ENCODE measurements around the gene SNRK.
A peak's percentile ranks its signal among the peaks of the same experiment; 100 is the strongest.

The SNRK gene

DNA sequence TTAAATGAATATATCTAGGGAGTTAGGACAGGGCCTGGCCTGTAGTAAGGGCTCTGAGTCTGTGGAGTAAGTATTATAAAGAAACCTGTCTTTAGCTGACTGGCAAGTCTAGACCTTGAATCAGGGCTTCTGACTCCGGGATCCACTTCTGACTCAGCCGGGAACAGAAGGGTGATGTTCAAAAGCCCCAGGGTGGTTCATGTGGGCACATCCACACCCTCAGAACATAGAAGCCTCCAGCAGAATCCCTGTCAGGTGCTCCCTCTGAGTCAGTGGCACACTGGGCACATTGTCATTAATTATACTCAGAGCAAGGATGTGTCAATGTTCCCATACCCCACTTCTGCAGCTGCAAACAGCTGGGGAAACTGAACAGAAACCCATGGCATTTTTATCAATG is 26.7 kb upstream of the SNRK start:
- Histone ChIP-seq H3K4me3 (ENCODE audit: low read depth in 1 of 2, low read length in 1 of 2) (no peak overlapping the region), H3K27me3 (no peaks in the 10 kb centered on the region), H3K9me3 (no peaks in the 10 kb centered on the region), H3K4me1 (ENCODE audit: control insufficient read depth in 1 of 2, insufficient read depth in 1 of 2, low read depth in 1 of 2, low read length in 1 of 2) (peaks cover 68 to 81% of the 10 kb centered on the region in 2 experiments), H3K36me3 (no peaks in the 10 kb centered on the region), H3K27ac (peak overlapping the region; percentile 97)
- TF ChIP-seq CTCF (IDR thresholded peaks at IDR 0.05): no peak

DNA sequence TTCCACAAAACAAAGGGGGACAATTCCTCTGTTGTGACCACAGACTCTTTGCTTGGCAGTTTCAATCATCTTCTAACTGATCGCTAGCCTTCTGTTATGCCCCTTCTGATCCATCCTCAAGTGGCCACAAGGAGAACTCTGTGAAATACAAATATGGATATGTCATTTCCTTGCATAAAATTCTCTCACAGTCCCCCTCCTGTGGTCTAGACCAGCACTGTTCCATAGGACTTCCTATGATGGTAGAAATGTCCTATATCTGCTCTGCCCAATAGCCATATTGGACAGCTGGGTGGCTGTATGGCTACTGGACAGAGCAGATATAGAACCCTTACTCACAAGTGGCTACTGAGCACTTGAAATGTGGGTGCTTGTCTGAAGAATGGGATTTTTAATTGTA is 25.9 kb upstream of the SNRK start:
- Histone ChIP-seq H3K27ac (peak overlapping the region; percentile 60), H3K4me3 (ENCODE audit: low read depth in 1 of 2, low read length in 1 of 2) (no peak overlapping the region)
- no peak for TF ChIP-seq CTCF (IDR thresholded peaks at IDR 0.05)

DNA sequence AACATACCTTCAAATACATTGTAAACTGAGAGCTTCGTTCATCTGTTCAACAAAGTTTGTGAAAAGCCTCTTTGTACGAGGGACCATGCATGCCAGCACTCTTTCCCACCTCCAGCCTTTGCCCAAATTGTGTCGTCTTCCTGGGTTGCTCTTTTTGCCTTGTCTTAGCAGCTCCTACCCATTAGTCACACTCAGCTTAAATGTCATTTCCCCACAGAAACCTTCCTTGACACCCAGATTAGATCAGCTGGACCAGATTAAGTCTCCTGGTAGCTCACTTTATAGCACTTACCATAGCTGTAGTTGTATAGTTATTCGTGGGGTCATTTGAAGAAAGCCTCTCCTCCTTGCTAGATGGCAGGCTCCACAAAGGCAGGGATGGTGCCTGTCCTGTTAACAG is 24.1 kb upstream of the SNRK start:
- no peak overlapping the region for H3K4me3 ChIP-seq (ENCODE audit: low read depth in 1 of 2, low read length in 1 of 2)
- H3K9me3 ChIP-seq: no peaks in the 10 kb centered on the region
- H3K36me3 ChIP-seq: no peaks in the 10 kb centered on the region
- H3K27me3 ChIP-seq: no peaks in the 10 kb centered on the region
- TF ChIP-seq CTCF (IDR thresholded peaks at IDR 0.05): no peak
- H3K27ac ChIP-seq: peak overlapping the region; percentile 60
- H3K4me1 ChIP-seq (ENCODE audit: control insufficient read depth in 1 of 2, insufficient read depth in 1 of 2, low read depth in 1 of 2, low read length in 1 of 2): peaks cover 45 to 61% of the 10 kb centered on the region in 2 experiments

More for the DNA sequence above, 25.9 kb upstream of the SNRK start:
- H3K27me3 ChIP-seq: no peaks in the 10 kb centered on the region
- H3K36me3 ChIP-seq: no peaks in the 10 kb centered on the region
- no peaks in the 10 kb centered on the region for H3K9me3 ChIP-seq
- H3K4me1 ChIP-seq (ENCODE audit: control insufficient read depth in 1 of 2, insufficient read depth in 1 of 2, low read depth in 1 of 2, low read length in 1 of 2): peaks cover 63 to 79% of the 10 kb centered on the region in 2 experiments

DNA sequence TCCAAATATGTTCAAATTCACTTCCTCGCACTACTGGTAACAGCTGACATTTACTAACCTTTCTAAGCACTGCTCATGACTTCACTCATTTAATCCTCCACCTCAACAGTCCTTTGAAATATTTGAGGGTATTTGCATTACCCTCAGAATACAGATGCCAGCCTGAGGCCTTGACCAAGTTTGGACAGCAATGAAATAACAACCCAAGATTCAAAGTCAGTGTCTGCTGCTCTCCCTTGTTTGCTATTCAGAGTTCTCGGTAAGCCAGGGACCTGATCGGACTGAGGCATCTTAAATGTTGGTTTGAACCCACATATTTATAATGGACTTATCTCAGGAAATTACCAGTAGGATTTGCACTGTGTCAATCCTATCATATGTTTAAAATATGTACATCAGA is 19.9 kb upstream of the SNRK start:
- Histone ChIP-seq H3K4me3 (ENCODE audit: low read depth in 1 of 2, low read length in 1 of 2) (no peak overlapping the region), H3K27ac (no peak overlapping the region), H3K9me3 (no peaks in the 10 kb centered on the region), H3K36me3 (no peaks in the 10 kb centered on the region), H3K27me3 (no peaks in the 10 kb centered on the region), H3K4me1 (ENCODE audit: control insufficient read depth in 1 of 2, insufficient read depth in 1 of 2, low read depth in 1 of 2, low read length in 1 of 2) (peaks cover 16 to 29% of the 10 kb centered on the region in 2 experiments)
- TF ChIP-seq CTCF (IDR thresholded peaks at IDR 0.05): no peak

DNA sequence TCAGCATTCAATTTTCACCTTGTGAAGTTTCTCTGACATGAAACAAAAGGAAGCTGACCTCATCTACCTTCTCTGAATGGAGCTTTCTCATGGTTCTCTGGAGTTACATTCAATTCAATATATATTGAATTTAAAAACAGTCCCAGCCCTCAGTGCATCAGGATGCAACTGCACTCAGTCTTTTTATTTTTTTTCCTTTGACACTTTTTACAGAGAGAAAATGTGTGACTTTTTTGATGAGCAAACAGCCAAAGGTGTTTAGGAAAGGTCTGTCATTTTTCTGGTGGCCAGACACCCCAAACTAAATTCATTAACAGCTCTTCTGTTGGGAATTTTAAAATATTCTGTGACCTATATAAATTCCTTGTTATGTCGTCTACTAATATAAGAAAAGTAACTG is 19.3 kb upstream of the SNRK start:
- Histone ChIP-seq H3K27ac (no peak overlapping the region), H3K9me3 (no peaks in the 10 kb centered on the region), H3K4me1 (ENCODE audit: control insufficient read depth in 1 of 2, insufficient read depth in 1 of 2, low read depth in 1 of 2, low read length in 1 of 2) (peaks cover 16 to 24% of the 10 kb centered on the region in 2 experiments), H3K27me3 (no peaks in the 10 kb centered on the region), H3K4me3 (ENCODE audit: low read depth in 1 of 2, low read length in 1 of 2) (no peak overlapping the region), H3K36me3 (no peaks in the 10 kb centered on the region)
- TF ChIP-seq CTCF (IDR thresholded peaks at IDR 0.05): no peak

- no peak for TF ChIP-seq CTCF (IDR thresholded peaks at IDR 0.05)
- H3K9me3 ChIP-seq: no peaks in the 10 kb centered on the region
- H3K4me1 ChIP-seq (ENCODE audit: control insufficient read depth in 1 of 2, insufficient read depth in 1 of 2, low read depth in 1 of 2, low read length in 1 of 2): peaks cover 11 to 14% of the 10 kb centered on the region in 2 experiments
- no peaks in the 10 kb centered on the region for H3K27me3 ChIP-seq
- no peak overlapping the region for H3K4me3 ChIP-seq (ENCODE audit: low read depth in 1 of 2, low read length in 1 of 2)
- no peaks in the 10 kb centered on the region for H3K36me3 ChIP-seq
- no peak overlapping the region for H3K27ac ChIP-seq
Measured at GRCh38 chr3:43268636-43269035, 17.7 kb upstream of the SNRK start.

Measured in neutrophil (primary cell).